GM23248 (cell line): ENCODE data around the gene SPNS3. TPM values are rescaled to one million over a fixed set of nuclear protein-coding genes. Genes with fewer than 3 reads are reported as not detected.

Experiments
- DNase-seq: peaks from one replicate; pipeline ENCODE4 v3.0.0-alpha.2; 2015
- H2AFZ ChIP-seq: fragments of 200-600 bp; sonication (generic); 2 replicates; pipeline ENCODE4 v1.6.1; 2016; ENCODE audit warnings: antibody characterized with exemption
- H3F3A ChIP-seq: fragments of 200-600 bp; sonication (generic); 2 replicates; pipeline ENCODE4 v1.6.1; 2016; ENCODE audit warnings: mild to moderate bottlenecking, antibody characterized with exemption, mixed run types; ENCODE audit not compliant: insufficient read depth
- H3K27ac ChIP-seq: fragments of 200-600 bp; sonication (generic); 2 replicates; pipeline ENCODE4 v1.5.1; 2016; ENCODE audit warnings: mild to moderate bottlenecking
- H3K27me3 ChIP-seq: fragments of 200-600 bp; sonication (generic); replicated peaks from 2 replicates; pipeline ENCODE4 v1.6.1; 2016; ENCODE audit warnings: mild to moderate bottlenecking; ENCODE audit not compliant: insufficient read depth
- H3K36me3 ChIP-seq: fragments of 200-600 bp; sonication (generic); 2 replicates; pipeline ENCODE4 v1.6.1; 2016; ENCODE audit warnings: low read depth, mild to moderate bottlenecking
- H3K4me1 ChIP-seq: fragments of 200-600 bp; sonication (generic); 2 replicates; pipeline ENCODE4 v1.6.1; 2016; ENCODE audit warnings: mild to moderate bottlenecking; ENCODE audit not compliant: insufficient read depth
- H3K4me2 ChIP-seq: fragments of 200-600 bp; sonication (generic); one replicate; pipeline ENCODE4 v1.6.1; 2016; ENCODE audit warnings: mild to moderate bottlenecking; ENCODE audit not compliant: unreplicated experiment
- H3K4me3 ChIP-seq: fragments of 200-600 bp; sonication (generic); 2 replicates; pipeline ENCODE4 v1.5.1; 2016; ENCODE audit warnings: mild to moderate bottlenecking
- H3K79me2 ChIP-seq: fragments of 200-600 bp; sonication (generic); 2 replicates; pipeline ENCODE4 v1.6.1; 2016; ENCODE audit warnings: mild to moderate bottlenecking; ENCODE audit not compliant: insufficient read depth
- H3K9ac ChIP-seq: fragments of 200-600 bp; sonication (generic); 2 replicates; pipeline ENCODE4 v1.6.1; 2016; ENCODE audit warnings: mild to moderate bottlenecking
- H3K9me2 ChIP-seq: fragments of 200-600 bp; sonication (generic); 2 replicates; pipeline ENCODE4 v1.6.1; 2016; ENCODE audit warnings: mixed run types, mild to moderate bottlenecking, moderate library complexity; ENCODE audit not compliant: insufficient read depth
- H3K9me3 ChIP-seq: fragments of 200-600 bp; sonication (generic); one replicate; pipeline ENCODE4 v1.6.1; 2017; ENCODE audit warnings: low read depth
- H4K20me1 ChIP-seq: fragments of 200-600 bp; sonication (generic); 2 replicates; pipeline ENCODE4 v1.6.0; 2016; ENCODE audit not compliant: insufficient read depth
- EZH2 ChIP-seq: fragments of 200-600 bp; sonication (generic); IDR thresholded peaks from 2 replicates; pipeline ENCODE4 v1.6.1; 2018; ENCODE audit warnings: antibody characterized with exemption, mild to moderate bottlenecking; ENCODE audit not compliant: insufficient read depth, poor library complexity, severe bottlenecking
- EZH2phosphoT487 ChIP-seq: fragments of 200-600 bp; sonication (generic); IDR thresholded peaks from 2 replicates; pipeline ENCODE4 v1.6.1; 2018; ENCODE audit warnings: antibody characterized with exemption, moderate library complexity, mild to moderate bottlenecking, low read depth; ENCODE audit not compliant: insufficient read depth
- WGBS, 2 experiments: methylation state at CpG; one replicate each; pipeline ENCODE4 v1.1.6; 2015 to 2017; ENCODE audit warnings: low lambda C conversion rate in 2 of 2, low coverage in 1 of 2; ENCODE audit errors: missing lambda C conversion rate in 2 of 2; 5-methylcytosine and 5-hydroxymethylcytosine counted together
- in situ Hi-C: fragments of 300-500 bp; cut with MboI; formaldehyde crosslinking; loops from 2 replicates; pipeline ENCODE4 v1.15.0; 2020
- polyA plus RNA-seq: library from polyadenylated mRNA; unstranded; fragments of >200 nt; fragmentation: Nextera tagmentation; extraction: Ambion mirVana; gene quantifications from 2 replicates; pipeline ENCODE4 v1.2.1, GENCODE V29; 2016
- total RNA-seq: library from RNA; depleted of rRNA; stranded (reverse); fragments of >200 nt; shearing (Covaris generic); gene quantifications from 2 replicates; pipeline ENCODE4 v1.2.3, GENCODE V29; 2014

Gene SPNS3
- total and polyA plus RNA-seq, 2 experiments from 2014 or later = not detected

GRCh38 chr17:4465786-4466185 is 32.0 kb downstream of the SPNS3 start:
- H4K20me1 ChIP-seq = no peaks in the 10 kb centered on the region
- no peaks in the 10 kb centered on the region for H3K9me2 ChIP-seq
- no peak overlapping the region for H3K9ac ChIP-seq
- H3K36me3 ChIP-seq = no peaks in the 10 kb centered on the region
- DNase-seq = no peak
- H2AFZ ChIP-seq = no peak overlapping the region
- H3K27me3 ChIP-seq = peaks cover 20% of the 10 kb centered on the region
- H3F3A ChIP-seq = no peaks in the 10 kb centered on the region
- in situ Hi-C loops = no loop called here
- H3K4me3 ChIP-seq = no peak overlapping the region
- no peak overlapping the region for H3K4me2 ChIP-seq
- no peaks in the 10 kb centered on the region for H3K9me3 ChIP-seq
- TF ChIP-seq EZH2 (no peak), EZH2phosphoT487 (no peak)
- WGBS, 2 experiments = 67 to 70% methylated on average over 8 of the region's 8 CpGs
- no peaks in the 10 kb centered on the region for H3K4me1 ChIP-seq
- no peak overlapping the region for H3K27ac ChIP-seq
- H3K79me2 ChIP-seq = no peaks in the 10 kb centered on the region

GRCh38 chr17:4467287-4467686 is 33.5 kb downstream of the SPNS3 start:
- Histone ChIP-seq H3K36me3 (no peaks in the 10 kb centered on the region), H3F3A (no peaks in the 10 kb centered on the region), H3K4me3 (no peak overlapping the region), H2AFZ (no peak overlapping the region), H3K4me1 (no peaks in the 10 kb centered on the region), H3K4me2 (no peak overlapping the region), H4K20me1 (no peaks in the 10 kb centered on the region), H3K9ac (no peak overlapping the region), H3K27me3 (peaks cover 21% of the 10 kb centered on the region), H3K79me2 (no peaks in the 10 kb centered on the region), H3K27ac (no peak overlapping the region), H3K9me3 (no peaks in the 10 kb centered on the region), H3K9me2 (no peaks in the 10 kb centered on the region)
- DNase-seq = no peak
- 18 to 30% methylated on average over 7 of the region's 7 CpGs for WGBS, 2 experiments
- no peak for TF ChIP-seq EZH2
- TF ChIP-seq EZH2phosphoT487 = no peak
- in situ Hi-C loops = no loop called here

DNA sequence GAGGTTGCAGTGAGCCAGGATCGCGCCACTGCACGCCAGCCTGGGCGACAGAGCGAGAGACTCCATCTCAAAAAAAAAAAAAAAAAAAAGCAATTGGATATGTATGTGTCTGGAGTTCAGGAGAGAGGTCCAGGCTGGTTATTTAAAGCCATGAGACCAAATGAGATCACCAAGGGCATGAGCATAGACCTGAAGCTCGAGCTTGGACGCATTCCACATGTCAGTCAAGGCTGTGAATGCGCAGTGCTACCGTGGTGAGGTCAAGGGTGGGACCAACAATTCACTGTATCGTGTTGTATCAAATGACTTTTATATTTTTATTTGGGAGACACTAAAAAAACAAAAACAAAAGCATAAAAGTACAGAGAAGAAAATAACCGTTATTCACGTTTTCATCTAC is 35.8 kb downstream of the SPNS3 start:
- no peaks in the 10 kb centered on the region for H3K9me3 ChIP-seq
- no peak overlapping the region for H3K9ac ChIP-seq
- DNase-seq = no peak
- H3K4me2 ChIP-seq = no peak overlapping the region
- H4K20me1 ChIP-seq = no peaks in the 10 kb centered on the region
- H3K27ac ChIP-seq = no peak overlapping the region
- H3K9me2 ChIP-seq = no peaks in the 10 kb centered on the region
- no peaks in the 10 kb centered on the region for H3K36me3 ChIP-seq
- H2AFZ ChIP-seq = no peak overlapping the region
- H3K79me2 ChIP-seq = no peaks in the 10 kb centered on the region
- no peak for TF ChIP-seq EZH2
- no peak for TF ChIP-seq EZH2phosphoT487
- H3K27me3 ChIP-seq = peaks cover 21% of the 10 kb centered on the region
- H3F3A ChIP-seq = no peaks in the 10 kb centered on the region
- in situ Hi-C loops = no loop called here
- 68 to 70% methylated on average over 11 to 12 of the region's 12 CpGs for WGBS, 2 experiments
- no peaks in the 10 kb centered on the region for H3K4me1 ChIP-seq
- no peak overlapping the region for H3K4me3 ChIP-seq

GRCh38 chr17:4472286-4472685 is 38.5 kb downstream of the SPNS3 start:
- H3K4me1 ChIP-seq = no peaks in the 10 kb centered on the region
- H3K4me3 ChIP-seq = no peak overlapping the region
- peaks cover 21% of the 10 kb centered on the region for H3K27me3 ChIP-seq
- H3K27ac ChIP-seq = no peak overlapping the region
- WGBS, 2 experiments = 69% methylated on average over 3 of the region's 3 CpGs
- H2AFZ ChIP-seq = no peak overlapping the region
- H3K9me3 ChIP-seq = no peaks in the 10 kb centered on the region
- no peaks in the 10 kb centered on the region for H4K20me1 ChIP-seq
- H3K36me3 ChIP-seq = no peaks in the 10 kb centered on the region
- no peak overlapping the region for H3K9ac ChIP-seq
- no peak overlapping the region for H3K4me2 ChIP-seq
- in situ Hi-C loops = no loop called here
- H3K79me2 ChIP-seq = no peaks in the 10 kb centered on the region
- DNase-seq = no peak
- TF ChIP-seq EZH2phosphoT487 (no peak), EZH2 (no peak)
- no peaks in the 10 kb centered on the region for H3F3A ChIP-seq
- H3K9me2 ChIP-seq = no peaks in the 10 kb centered on the region

- Histone ChIP-seq H3K9me3 (no peaks in the 10 kb centered on the region), H3K27me3 (peaks cover 18% of the 10 kb centered on the region; the same call in 1 of the 2 replicates), H3K9me2 (no peaks in the 10 kb centered on the region), H3K9ac (no peak overlapping the region), H3K4me2 (no peak overlapping the region), H3K4me1 (no peaks in the 10 kb centered on the region), H2AFZ (no peak overlapping the region), H3K27ac (no peak overlapping the region), H3K36me3 (no peaks in the 10 kb centered on the region), H3K79me2 (no peaks in the 10 kb centered on the region), H4K20me1 (no peaks in the 10 kb centered on the region), H3K4me3 (no peak overlapping the region), H3F3A (no peaks in the 10 kb centered on the region)
- in situ Hi-C loops = no loop called here
- TF ChIP-seq EZH2 (no peak), EZH2phosphoT487 (no peak)
- WGBS, 2 experiments = 67 to 79% methylated on average over 13 of the region's 13 CpGs
- DNase-seq = no peak
Observed at GRCh38 chr17:4474093-4474492, 40.4 kb downstream of the SPNS3 start.
